Testis (tissue), 3 donors: ENCODE measurements around the gene CDC20. TPM values are rescaled to one million over a fixed set of nuclear protein-coding genes. Genes with fewer than 3 reads are reported as not detected.

Experiments
- DNase-seq: peaks from one replicate; pipeline ENCODE4 v3.0.0-alpha.2; 2019
- H3K27ac ChIP-seq, 2 donors: fragments of 200-600 bp; sonication (generic); one replicate each; pipeline ENCODE4 v1.5.1; 2019
- H3K27me3 ChIP-seq: fragments of 200-600 bp; sonication (generic); one replicate; pipeline ENCODE4 v1.5.1; 2019
- H3K36me3 ChIP-seq: fragments of 200-600 bp; sonication (generic); one replicate; pipeline ENCODE4 v1.5.1; 2017; ENCODE audit warnings: low read depth; ENCODE audit errors: missing control alignments
- H3K4me1 ChIP-seq: fragments of 200-600 bp; sonication (generic); one replicate; pipeline ENCODE4 v1.5.1; 2019
- H3K4me3 ChIP-seq, 2 donors: fragments of 200-600 bp; sonication (generic); one replicate each; pipeline ENCODE4 v1.5.1; 2017 to 2019
- H3K9me3 ChIP-seq: fragments of 200-600 bp; sonication (generic); one replicate; pipeline ENCODE4 v1.5.1; 2017
- CTCF ChIP-seq, 3 experiments: fragments of 450-650 bp in 2 of 3; fragments of 200-600 bp in 1 of 3; sonication (generic) in 1 of 3; IDR thresholded peaks; one replicate each; pipeline ENCODE4 v1.5.1; 2016 to 2019; ENCODE audit warnings: antibody characterized with exemption in 3 of 3, mild to moderate bottlenecking in 2 of 3, moderate library complexity in 1 of 3
- POLR2A ChIP-seq: fragments of 450-650 bp; IDR thresholded peaks from one replicate; pipeline ENCODE4 v1.6.1; 2017; ENCODE audit warnings: antibody characterized with exemption, mild to moderate bottlenecking, moderate library complexity
- WGBS, 2 donors: methylation state at CpG; one replicate each; pipeline ENCODE4 v1.1.5; 2018; 5-methylcytosine and 5-hydroxymethylcytosine counted together
- intact Hi-C: fragments of 100-400 bp; cut with DNase I; formaldehyde crosslinking; loops from one replicate; pipeline ENCODE4 v1.15.1; 2023; ENCODE audit warnings: low total_unique reads
- polyA plus RNA-seq: library from polyadenylated mRNA; stranded (reverse); fragments of 350-450 nt; fragmentation: Illumina TruSeq; extraction: RNeasy Lipid Tissue Mini Kit (QIAGEN cat#74804); gene quantifications from one replicate; pipeline ENCODE4 v1.2.3, GENCODE V29; 2014; ENCODE audit warnings: low read depth, low replicate concordance; ENCODE audit not compliant: insufficient read depth
- total RNA-seq, 2 donors: library from RNA; depleted of rRNA; stranded (reverse); fragments of >200 nt; gene quantifications; one replicate each; pipeline ENCODE4 v1.2.3, GENCODE V29; 2016

The CDC20 gene
- total and polyA plus RNA-seq, 3 donors from 2014 or later: 44.7 to 135 (median 48.6) TPM

DNA sequence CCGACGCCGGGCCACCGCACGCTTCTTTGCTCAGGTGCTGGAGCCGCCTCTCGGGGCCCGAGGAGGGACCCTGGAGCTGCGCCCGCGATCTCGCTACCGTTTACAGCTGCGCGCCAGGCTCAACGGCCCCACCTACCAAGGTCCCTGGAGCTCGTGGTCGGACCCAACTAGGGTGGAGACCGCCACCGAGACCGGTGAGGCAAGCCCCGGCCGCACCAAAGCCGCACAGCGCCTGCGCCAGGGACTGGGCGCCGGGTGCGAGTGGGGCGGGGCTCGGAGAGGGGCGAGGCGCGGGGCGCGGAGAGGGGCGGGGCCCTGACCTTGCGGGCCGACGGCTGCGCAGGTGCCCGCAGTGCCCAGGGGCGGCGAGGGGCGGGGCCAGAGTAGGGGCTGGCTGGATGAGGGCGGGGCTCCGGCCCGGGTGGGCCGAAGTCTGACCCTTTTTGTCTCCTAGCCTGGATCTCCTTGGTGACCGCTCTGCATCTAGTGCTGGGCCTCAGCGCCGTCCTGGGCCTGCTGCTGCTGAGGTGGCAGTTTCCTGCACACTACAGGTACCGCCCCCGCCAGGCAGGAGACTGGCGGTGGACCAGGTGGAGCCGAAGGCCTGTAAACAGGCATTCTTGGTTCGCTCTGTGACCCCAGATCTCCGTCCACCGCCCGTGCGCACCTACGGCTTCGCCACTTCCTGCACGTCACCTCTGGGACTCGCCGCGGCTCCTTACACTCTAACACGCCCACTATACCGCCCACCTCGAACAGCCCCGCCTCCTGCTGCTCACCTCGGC, 9.8 kb upstream of the CDC20 start:
- 13 to 14% methylated on average over 20 to 23 of the region's 72 CpGs for WGBS, 2 donors
- Histone ChIP-seq H3K4me1 (no peaks in the 10 kb centered on the region), H3K36me3 (no peaks in the 10 kb centered on the region), H3K4me3 (peak overlapping the region; percentile 48 to 77), H3K27me3 (no peaks in the 10 kb centered on the region), H3K27ac (peak overlapping the region; percentile 72 to 76), H3K9me3 (no peaks in the 10 kb centered on the region)
- intact Hi-C loops: no loop called here
- no peak for TF ChIP-seq POLR2A
- TF ChIP-seq CTCF (IDR thresholded peaks at IDR 0.05): no peak
- DNase-seq: peak; percentile 91

DNA sequence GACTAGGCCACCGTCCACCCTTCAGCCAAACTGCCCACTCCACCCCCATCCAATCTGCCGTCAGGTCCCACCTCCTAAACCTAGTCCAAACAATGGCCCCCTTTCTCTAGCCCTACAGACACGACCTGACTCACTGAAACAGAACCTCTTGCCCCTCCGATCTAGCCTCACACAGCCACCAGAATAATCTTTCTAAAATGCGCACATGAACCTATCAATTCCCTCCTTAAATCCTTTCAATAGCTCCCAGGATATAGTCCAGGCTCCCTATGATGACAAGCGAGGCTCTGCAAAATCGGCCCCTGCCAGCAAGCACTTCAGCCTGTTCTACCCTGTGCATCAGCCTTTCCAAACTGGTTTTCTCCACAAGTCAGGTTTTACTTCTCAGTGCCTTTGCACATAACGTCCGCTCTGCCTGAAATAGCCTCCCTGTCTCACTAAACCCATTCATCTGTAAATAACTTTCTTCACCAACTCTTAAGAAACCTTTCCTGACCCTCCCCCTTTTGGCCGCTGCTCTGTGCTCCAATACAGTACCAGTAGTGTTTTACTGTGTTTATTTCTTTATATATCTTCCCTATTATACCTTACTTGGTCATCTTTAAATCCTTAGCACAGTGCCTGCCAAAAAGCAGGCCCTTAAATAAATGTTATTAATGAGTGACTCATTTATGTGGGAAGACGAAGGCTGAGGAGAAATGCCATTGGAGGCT, 9.0 kb upstream of the CDC20 start:
- Histone ChIP-seq H3K27me3 (no peaks in the 10 kb centered on the region), H3K4me1 (no peaks in the 10 kb centered on the region), H3K9me3 (no peaks in the 10 kb centered on the region), H3K36me3 (no peaks in the 10 kb centered on the region), H3K27ac (peak overlapping the region; percentile 61 to 72), H3K4me3 (peak overlapping the region; percentile 48 to 77)
- intact Hi-C loops: no loop called here
- TF ChIP-seq CTCF (IDR thresholded peaks at IDR 0.05): no peak
- TF ChIP-seq POLR2A: no peak
- 46 to 47% methylated on average over 11 of the region's 11 CpGs for WGBS, 2 donors
- no peak for DNase-seq

DNA sequence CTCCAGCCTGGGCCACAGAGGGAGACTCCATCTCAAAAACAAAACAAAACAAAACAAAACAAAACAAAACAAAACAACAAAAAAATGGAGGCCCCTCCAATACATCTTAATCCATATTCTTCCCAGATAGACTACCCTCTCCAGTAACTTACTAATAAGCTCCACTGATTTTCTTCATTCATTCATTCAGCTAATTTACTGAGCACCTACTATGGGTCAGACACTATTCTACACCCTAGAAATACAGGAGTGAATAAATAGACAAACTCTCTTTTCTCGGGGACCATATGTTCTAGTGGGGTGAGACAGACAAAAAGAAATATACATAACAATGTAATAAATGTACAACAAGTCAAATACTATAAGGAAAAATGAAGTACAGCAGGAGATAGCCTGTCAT, 7.8 kb upstream of the CDC20 start:
- H3K27ac ChIP-seq: no peak overlapping the region
- TF ChIP-seq CTCF (IDR thresholded peaks at IDR 0.05) (no peak), POLR2A (no peak)
- no peaks in the 10 kb centered on the region for H3K4me1 ChIP-seq
- 97% methylated on average over 1 of the region's 1 CpG for WGBS, 2 donors
- intact Hi-C loops: no loop called here
- H3K4me3 ChIP-seq: no peak overlapping the region
- no peaks in the 10 kb centered on the region for H3K27me3 ChIP-seq
- no peaks in the 10 kb centered on the region for H3K36me3 ChIP-seq
- no peaks in the 10 kb centered on the region for H3K9me3 ChIP-seq
- DNase-seq: no peak

DNA sequence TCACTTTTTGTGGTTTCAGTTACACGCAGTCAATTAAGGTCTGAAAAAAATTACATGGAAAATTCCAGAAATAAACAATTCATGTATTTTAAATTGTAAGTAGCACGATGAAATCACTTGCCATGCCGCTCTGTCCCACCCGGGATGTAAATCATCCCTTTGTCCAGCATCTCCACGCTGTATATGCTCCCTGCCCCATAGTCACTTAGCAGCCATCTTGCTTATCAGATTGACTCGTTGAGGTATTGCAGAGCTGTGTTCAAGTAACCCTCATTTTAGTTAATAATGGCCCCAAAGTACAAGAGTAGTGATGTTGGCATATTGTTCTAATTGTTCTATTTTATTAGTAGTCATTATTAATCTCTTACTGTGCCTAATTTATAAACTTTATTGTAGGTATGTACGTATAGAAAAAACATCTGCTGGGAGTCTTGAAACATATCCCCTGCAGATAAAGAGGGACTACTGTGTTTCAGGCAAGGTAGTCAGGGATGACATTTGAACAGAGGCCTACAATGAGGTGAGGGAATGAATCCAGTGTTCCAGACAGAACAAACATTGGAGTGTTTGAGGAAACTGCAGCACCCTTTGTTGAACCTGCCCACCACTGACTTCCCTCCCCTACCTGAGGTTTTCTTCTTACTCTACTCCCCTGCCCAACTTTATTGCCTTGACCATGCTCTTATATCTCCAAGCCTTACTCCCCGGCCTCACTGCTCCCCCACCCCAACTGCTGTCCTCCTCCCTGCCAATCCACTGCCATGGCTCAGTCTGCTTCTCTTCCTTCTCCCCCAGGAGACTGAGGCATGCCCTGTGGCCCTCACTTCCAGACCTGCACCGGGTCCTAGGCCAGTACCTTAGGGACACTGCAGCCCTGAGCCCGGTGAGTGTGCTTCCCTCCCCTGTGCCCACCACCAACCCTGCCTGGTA, 7.1 kb upstream of the CDC20 start:
- DNase-seq: no peak
- intact Hi-C loops: no loop called here
- TF ChIP-seq CTCF (IDR thresholded peaks at IDR 0.05): no peak
- TF ChIP-seq POLR2A: no peak
- Histone ChIP-seq H3K4me1 (no peaks in the 10 kb centered on the region), H3K4me3 (no peak overlapping the region), H3K27ac (no peak overlapping the region), H3K9me3 (no peaks in the 10 kb centered on the region), H3K27me3 (no peaks in the 10 kb centered on the region), H3K36me3 (no peaks in the 10 kb centered on the region)
- WGBS, 2 donors: 87 to 93% methylated on average over 10 of the region's 10 CpGs
